ENCODE results near the gene CTTNBP2.

DNA sequence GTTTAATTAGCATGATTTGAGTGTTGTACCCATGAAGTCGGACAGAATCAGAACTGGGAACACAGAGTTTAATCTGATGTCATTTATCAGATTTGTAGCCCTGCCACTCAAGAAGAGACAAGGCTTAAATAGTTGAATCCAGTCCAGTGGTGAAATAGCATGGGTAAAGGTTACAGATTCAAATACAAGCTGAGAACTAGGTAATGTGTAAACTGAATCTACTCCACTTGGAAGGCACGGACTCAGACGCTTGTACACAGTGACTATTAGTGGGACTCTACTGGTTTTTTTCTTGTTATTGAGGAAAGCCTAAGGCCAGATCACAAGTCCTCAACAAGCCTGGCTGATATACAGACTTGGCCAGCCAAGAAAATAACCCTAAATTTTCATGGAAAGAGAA, 142.9 kb downstream of the CTTNBP2 start:
- TF ChIP-seq, protein P1, sequence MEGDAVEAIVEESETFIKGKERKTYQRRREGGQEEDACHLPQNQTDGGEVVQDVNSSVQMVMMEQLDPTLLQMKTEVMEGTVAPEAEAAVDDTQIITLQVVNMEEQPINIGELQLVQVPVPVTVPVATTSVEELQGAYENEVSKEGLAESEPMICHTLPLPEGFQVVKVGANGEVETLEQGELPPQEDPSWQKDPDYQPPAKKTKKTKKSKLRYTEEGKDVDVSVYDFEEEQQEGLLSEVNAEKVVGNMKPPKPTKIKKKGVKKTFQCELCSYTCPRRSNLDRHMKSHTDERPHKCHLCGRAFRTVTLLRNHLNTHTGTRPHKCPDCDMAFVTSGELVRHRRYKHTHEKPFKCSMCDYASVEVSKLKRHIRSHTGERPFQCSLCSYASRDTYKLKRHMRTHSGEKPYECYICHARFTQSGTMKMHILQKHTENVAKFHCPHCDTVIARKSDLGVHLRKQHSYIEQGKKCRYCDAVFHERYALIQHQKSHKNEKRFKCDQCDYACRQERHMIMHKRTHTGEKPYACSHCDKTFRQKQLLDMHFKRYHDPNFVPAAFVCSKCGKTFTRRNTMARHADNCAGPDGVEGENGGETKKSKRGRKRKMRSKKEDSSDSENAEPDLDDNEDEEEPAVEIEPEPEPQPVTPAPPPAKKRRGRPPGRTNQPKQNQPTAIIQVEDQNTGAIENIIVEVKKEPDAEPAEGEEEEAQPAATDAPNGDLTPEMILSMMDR (IDR thresholded peaks at IDR 0.05), result no peak
- TF ChIP-seq POLR2A (IDR thresholded peaks at IDR 0.05), result no peak
